ENCODE results near the gene LSM3.

GRCh38 chr3:14214764-14215163, 36.1 kb downstream of the LSM3 start:
- TF ChIP-seq EZH2phosphoT487 (IDR thresholded peaks at IDR 0.05; ENCODE audit: borderline replicate concordance) (no peak), CTCF (IDR thresholded peaks at IDR 0.05 in 2 of 3, conservative IDR thresholded peaks at IDR 0.05 in 1 of 3; ENCODE audit: borderline replicate concordance in 1 of 3, insufficient read depth in 1 of 3, low read depth in 2 of 3, low read length in 2 of 3) (no peak), EZH2 (IDR thresholded peaks at IDR 0.05) (no peak), JUND (IDR thresholded peaks at IDR 0.05) (no peak), RAD21 (IDR thresholded peaks at IDR 0.05; ENCODE audit: low read depth) (no peak), POLR2A (IDR thresholded peaks at IDR 0.05; ENCODE audit: borderline replicate concordance, extremely low read depth, insufficient read depth, insufficient read length) (no peak), ZNF274 (IDR thresholded peaks at IDR 0.05; ENCODE audit: low read depth, low read length) (no peak)

All from HCT116 (cell line).